Mesenchymal stem cell (in vitro differentiated cells and primary cell): ENCODE measurements around the gene BCR.
A peak's percentile ranks its signal among the peaks of the same experiment; 100 is the strongest.

Experiments used
- DNase-seq: peaks from one replicate; pipeline ENCODE4 v3.0.0-alpha.2; 2013
- H2AFZ ChIP-seq: one replicate; pipeline ENCODE4 v1.6.1; 2013; ENCODE audit warnings: low read depth, mild to moderate bottlenecking, control low read depth, inconsistent platforms, low read length, moderate library complexity
- H2AK5ac ChIP-seq: 2 replicates; pipeline ENCODE4 v1.6.1; 2013; ENCODE audit warnings: low read length, moderate library complexity, mild to moderate bottlenecking, inconsistent platforms; ENCODE audit not compliant: severe bottlenecking
- H2BK120ac ChIP-seq: one replicate; pipeline ENCODE4 v1.6.1; 2013; ENCODE audit warnings: low read depth, mild to moderate bottlenecking, inconsistent platforms, low read length, moderate library complexity
- H2BK12ac ChIP-seq, 2 experiments: one replicate each; pipeline ENCODE4 v1.6.1; 2013; ENCODE audit warnings: inconsistent platforms in 2 of 2, low read length in 2 of 2, mild to moderate bottlenecking in 2 of 2, moderate library complexity in 2 of 2, control low read depth in 1 of 2
- H2BK15ac ChIP-seq: one replicate; pipeline ENCODE4 v1.6.1; 2013; ENCODE audit warnings: mild to moderate bottlenecking, low read depth, inconsistent platforms; ENCODE audit not compliant: poor library complexity, severe bottlenecking
- H2BK5ac ChIP-seq: 2 replicates; pipeline ENCODE4 v1.6.1; 2013; ENCODE audit warnings: low read depth, mild to moderate bottlenecking, low read length, control low read depth, inconsistent platforms; ENCODE audit not compliant: poor library complexity, severe bottlenecking
- H3K14ac ChIP-seq, 2 experiments: one replicate each; pipeline ENCODE4 v1.6.1; 2013; ENCODE audit warnings: inconsistent platforms in 2 of 2, low read length in 2 of 2, control low read depth in 1 of 2, mild to moderate bottlenecking in 1 of 2, moderate library complexity in 1 of 2
- H3K18ac ChIP-seq, 2 experiments: one replicate each; pipeline ENCODE4 v1.6.1; 2013; ENCODE audit warnings: inconsistent platforms in 2 of 2, low read length in 2 of 2, control low read depth in 1 of 2, low read depth in 1 of 2, mild to moderate bottlenecking in 1 of 2
- H3K23ac ChIP-seq, 2 experiments: one replicate each; pipeline ENCODE4 v1.6.1; 2013; ENCODE audit warnings: inconsistent platforms in 2 of 2, low read length in 2 of 2, mild to moderate bottlenecking in 2 of 2, moderate library complexity in 2 of 2, control low read depth in 1 of 2
- H3K27ac ChIP-seq: 2 replicates; pipeline ENCODE4 v1.5.1; 2013; ENCODE audit warnings: mild to moderate bottlenecking, moderate library complexity, low read length, control low read depth, inconsistent platforms; ENCODE audit not compliant: poor library complexity, severe bottlenecking
- H3K27me3 ChIP-seq, 2 experiments: 2 replicates each; pipeline versions ENCODE4 v1.6.1 to v1.7.0; 2013; ENCODE audit warnings: low read length in 2 of 2, mild to moderate bottlenecking in 2 of 2, moderate library complexity in 2 of 2, control low read depth in 1 of 2, inconsistent platforms in 1 of 2; ENCODE audit not compliant: control insufficient read depth in 1 of 2, insufficient read depth in 1 of 2
- H3K36me3 ChIP-seq, 2 experiments: 2 replicates each; pipeline versions ENCODE4 v1.6.1 to v1.7.0; 2013; ENCODE audit warnings: low read length in 2 of 2, control low read depth in 1 of 2, inconsistent platforms in 1 of 2, low read depth in 1 of 2, mild to moderate bottlenecking in 1 of 2; ENCODE audit not compliant: insufficient read depth in 2 of 2, control insufficient read depth in 1 of 2
- H3K4ac ChIP-seq, 2 experiments: one replicate each; pipeline ENCODE4 v1.6.1; 2013; ENCODE audit warnings: inconsistent platforms in 2 of 2, low read length in 2 of 2, mild to moderate bottlenecking in 2 of 2, moderate library complexity in 2 of 2, control low read depth in 1 of 2, low read depth in 1 of 2
- H3K4me1 ChIP-seq: 2 replicates; pipeline ENCODE4 v1.6.1; 2013; ENCODE audit warnings: low read depth, low read length, control low read depth; ENCODE audit not compliant: control insufficient read depth, insufficient read depth
- H3K4me2 ChIP-seq: 2 replicates; pipeline ENCODE4 v1.6.1; 2013; ENCODE audit warnings: low read length, mild to moderate bottlenecking, inconsistent platforms; ENCODE audit not compliant: poor library complexity, severe bottlenecking
- H3K4me3 ChIP-seq, 2 experiments: 2 replicates each; pipeline versions ENCODE4 v1.5.1 to v1.7.0; 2013; ENCODE audit warnings: low read length in 2 of 2, mild to moderate bottlenecking in 2 of 2, control low read depth in 1 of 2, low read depth in 1 of 2; ENCODE audit not compliant: insufficient read depth in 1 of 2
- H3K79me1 ChIP-seq: replicated peaks from 2 replicates; pipeline ENCODE4 v1.6.1; 2013; ENCODE audit warnings: mild to moderate bottlenecking, control low read depth, low read length, inconsistent platforms; ENCODE audit not compliant: poor library complexity, severe bottlenecking
- H3K9ac ChIP-seq: 2 replicates; pipeline ENCODE4 v1.7.0; 2013; ENCODE audit warnings: mild to moderate bottlenecking, low read length, moderate library complexity
- H3K9me3 ChIP-seq: 2 replicates; pipeline ENCODE4 v1.7.0; 2013; ENCODE audit warnings: mild to moderate bottlenecking, low read length; ENCODE audit not compliant: control insufficient read depth
- H4K8ac ChIP-seq: one replicate; pipeline ENCODE4 v1.6.1; 2013; ENCODE audit warnings: inconsistent platforms, mild to moderate bottlenecking, low read length, moderate library complexity
- H4K91ac ChIP-seq: one replicate; pipeline ENCODE4 v1.6.1; 2013; ENCODE audit warnings: mild to moderate bottlenecking, low read length, inconsistent platforms
- WGBS: methylation state at CpG from one replicate; pipeline ENCODE4 v1.1.7; 2013; ENCODE audit warnings: mixed read lengths; 5-methylcytosine and 5-hydroxymethylcytosine counted together

Gene BCR

GRCh38 chr22:23213022-23213555 lies 32.8 kb downstream of the BCR start:
- Histone ChIP-seq H2AK5ac (no peak overlapping the region), H2BK15ac (no peak overlapping the region), H3K4ac (no peak overlapping the region), H3K36me3 (peaks cover 0 to 9% of the 10 kb centered on the region in 2 experiments), H2AFZ (no peak overlapping the region), H3K23ac (no peak overlapping the region), H3K14ac (no peak overlapping the region), H3K27ac (no peak overlapping the region), H3K4me2 (no peak overlapping the region), H2BK12ac (no peak overlapping the region), H3K27me3 (no peaks in the 10 kb centered on the region), H3K4me1 (peaks cover 16% of the 10 kb centered on the region), H3K9me3 (no peaks in the 10 kb centered on the region), H3K4me3 (no peak overlapping the region), H4K8ac (no peak overlapping the region), H3K79me1 (peaks cover 34% of the 10 kb centered on the region), H2BK5ac (no peak overlapping the region), H3K9ac (no peak overlapping the region), H3K18ac (no peak overlapping the region), H2BK120ac (no peak overlapping the region), H4K91ac (peak overlapping the region; percentile 14)
- DNase-seq: no peak
- WGBS: 98% methylated on average over 13 of the region's 13 CpGs

GRCh38 chr22:23213581-23214334 lies 33.4 kb downstream of the BCR start:
- H3K27ac ChIP-seq: no peak overlapping the region

GRCh38 chr22:23214398-23214797 lies 34.1 kb downstream of the BCR start:
- WGBS: 98% methylated on average over 6 of the region's 9 CpGs
- Histone ChIP-seq H3K18ac (no peak overlapping the region), H3K4me3 (no peak overlapping the region), H2BK5ac (no peak overlapping the region), H2BK15ac (no peak overlapping the region), H3K79me1 (peaks cover 33% of the 10 kb centered on the region), H4K91ac (no peak overlapping the region), H3K4me2 (no peak overlapping the region), H3K27me3 (no peaks in the 10 kb centered on the region), H3K9me3 (no peaks in the 10 kb centered on the region), H3K27ac (no peak overlapping the region), H3K36me3 (peaks cover 0 to 8% of the 10 kb centered on the region in 2 experiments), H3K23ac (no peak overlapping the region), H2AK5ac (no peak overlapping the region), H2AFZ (no peak overlapping the region), H2BK12ac (no peak overlapping the region), H3K14ac (no peak overlapping the region), H3K4me1 (peaks cover 28% of the 10 kb centered on the region), H3K9ac (no peak overlapping the region), H3K4ac (no peak overlapping the region), H2BK120ac (no peak overlapping the region), H4K8ac (no peak overlapping the region)
- no peak for DNase-seq

More at GRCh38 chr22:23213581-23214334, 33.4 kb downstream of the BCR start:
- Histone ChIP-seq H3K9me3 (no peaks in the 10 kb centered on the region), H3K9ac (no peak overlapping the region), H3K36me3 (peaks cover 0 to 8% of the 10 kb centered on the region in 2 experiments), H2AK5ac (no peak overlapping the region), H2BK12ac (no peak overlapping the region), H2BK15ac (no peak overlapping the region), H3K4me1 (peaks cover 22% of the 10 kb centered on the region), H2BK5ac (no peak overlapping the region), H3K4me3 (no peak overlapping the region), H2AFZ (no peak overlapping the region), H3K79me1 (peaks cover 32% of the 10 kb centered on the region), H3K14ac (no peak overlapping the region), H4K91ac (no peak overlapping the region), H3K4ac (no peak overlapping the region), H3K4me2 (no peak overlapping the region), H4K8ac (no peak overlapping the region), H2BK120ac (no peak overlapping the region), H3K23ac (no peak overlapping the region), H3K18ac (no peak overlapping the region), H3K27me3 (no peaks in the 10 kb centered on the region)
- 95% methylated on average over 10 of the region's 11 CpGs for WGBS
- DNase-seq: no peak

GRCh38 chr22:23215294-23216241 lies 35.3 kb downstream of the BCR start:
- Histone ChIP-seq H2BK120ac (no peak overlapping the region), H3K4me1 (peaks cover 39% of the 10 kb centered on the region), H3K27ac (no peak overlapping the region), H4K8ac (no peak overlapping the region), H3K4me2 (no peak overlapping the region), H2BK12ac (no peak overlapping the region), H3K23ac (no peak overlapping the region), H3K4me3 (no peak overlapping the region), H3K27me3 (no peaks in the 10 kb centered on the region), H3K36me3 (peaks cover 0 to 8% of the 10 kb centered on the region in 2 experiments), H3K9me3 (no peaks in the 10 kb centered on the region), H3K14ac (no peak overlapping the region), H2BK15ac (no peak overlapping the region), H3K4ac (no peak overlapping the region), H2AK5ac (no peak overlapping the region), H3K79me1 (peaks cover 38% of the 10 kb centered on the region), H4K91ac (no peak overlapping the region), H3K18ac (no peak overlapping the region), H2AFZ (no peak overlapping the region), H2BK5ac (no peak overlapping the region), H3K9ac (no peak overlapping the region)
- no peak for DNase-seq
- 75% methylated on average over 12 of the region's 12 CpGs for WGBS
